Suprapubic skin (tissue), 4 donors: ENCODE measurements around the gene PTPRM. TPM values are rescaled to one million over a fixed set of nuclear protein-coding genes. Genes with fewer than 3 reads are reported as not detected.

Experiments
- DNase-seq, 2 donors: peaks; one replicate each; pipeline ENCODE4 v3.0.0-alpha.2; 2019; ENCODE audit warnings: low spot score in 2 of 2
- H3K27ac ChIP-seq: fragments of 200-600 bp; sonication (generic); one replicate; pipeline ENCODE4 v1.5.1; 2019
- H3K27me3 ChIP-seq: fragments of 200-600 bp; sonication (generic); one replicate; pipeline ENCODE4 v1.5.1; 2019
- H3K36me3 ChIP-seq: fragments of 200-600 bp; sonication (generic); one replicate; pipeline ENCODE4 v1.5.1; 2019
- H3K4me1 ChIP-seq: fragments of 200-600 bp; sonication (generic); one replicate; pipeline ENCODE4 v1.5.1; 2019
- H3K4me3 ChIP-seq: fragments of 200-600 bp; sonication (generic); one replicate; pipeline ENCODE4 v1.5.1; 2019; ENCODE audit warnings: mild to moderate bottlenecking
- H3K9me3 ChIP-seq: fragments of 200-600 bp; sonication (generic); one replicate; pipeline ENCODE4 v1.5.1; 2019
- CTCF ChIP-seq, 2 donors: fragments of 200-600 bp in 1 of 2; fragments of 450-650 bp in 1 of 2; sonication (generic) in 1 of 2; IDR thresholded peaks; one replicate each; pipeline ENCODE4 v1.5.1; 2016 to 2019; ENCODE audit warnings: antibody characterized with exemption in 2 of 2, mild to moderate bottlenecking in 1 of 2, moderate library complexity in 1 of 2
- EP300 ChIP-seq: sonication (generic); formaldehyde crosslinking; IDR thresholded peaks from one replicate; pipeline ENCODE4 v1.6.1; 2017; ENCODE audit warnings: antibody characterized with exemption
- POLR2A ChIP-seq, 2 donors: fragments of 450-650 bp; IDR thresholded peaks; one replicate each; pipeline ENCODE4 v1.6.1; 2017; ENCODE audit warnings: antibody characterized with exemption in 2 of 2, mild to moderate bottlenecking in 2 of 2, moderate library complexity in 2 of 2
- POLR2AphosphoS5 ChIP-seq, 3 donors: sonication (generic); formaldehyde crosslinking; IDR thresholded peaks; one replicate each; pipeline ENCODE4 v1.6.1; 2017; ENCODE audit warnings: antibody characterized with exemption in 3 of 3
- WGBS: methylation state at CpG from one replicate; pipeline ENCODE4 v1.1.5; 2018; 5-methylcytosine and 5-hydroxymethylcytosine counted together
- total RNA-seq, 4 donors: library from RNA; depleted of rRNA; stranded (reverse); fragments of >200 nt; gene quantifications; one replicate each; pipeline ENCODE4 v1.1.0, GENCODE V29; 2016

PTPRM gene
- total RNA-seq, 4 donors from 2014 or later = 19.8 to 73.7 (median 40.0) TPM

GRCh38 chr18:7584646-7585275 is 17.6 kb downstream of the PTPRM start:
- H3K36me3 ChIP-seq = no peaks in the 10 kb centered on the region
- DNase-seq = no peak
- WGBS = 68% methylated on average over 7 of the region's 7 CpGs
- no peaks in the 10 kb centered on the region for H3K9me3 ChIP-seq
- peaks cover 1% of the 10 kb centered on the region for H3K4me1 ChIP-seq
- H3K4me3 ChIP-seq = no peak overlapping the region
- no peak overlapping the region for H3K27ac ChIP-seq
- TF ChIP-seq CTCF (IDR thresholded peaks at IDR 0.05) = no peak
- no peak for TF ChIP-seq POLR2AphosphoS5 (IDR thresholded peaks at IDR 0.05)
- no peak for TF ChIP-seq EP300
- TF ChIP-seq POLR2A (IDR thresholded peaks at IDR 0.05) = no peak
- no peaks in the 10 kb centered on the region for H3K27me3 ChIP-seq

- 64% methylated on average over 4 of the region's 4 CpGs for WGBS
- no peak overlapping the region for H3K4me3 ChIP-seq
- DNase-seq = no peak
- no peak overlapping the region for H3K27ac ChIP-seq
- no peaks in the 10 kb centered on the region for H3K27me3 ChIP-seq
- no peaks in the 10 kb centered on the region for H3K36me3 ChIP-seq
- H3K9me3 ChIP-seq = no peaks in the 10 kb centered on the region
- H3K4me1 ChIP-seq = no peaks in the 10 kb centered on the region
- TF ChIP-seq POLR2A (IDR thresholded peaks at IDR 0.05) (no peak), CTCF (IDR thresholded peaks at IDR 0.05) (no peak), POLR2AphosphoS5 (IDR thresholded peaks at IDR 0.05) (no peak), EP300 (no peak)
Measured at GRCh38 chr18:7585276-7585670, 18.2 kb downstream of the PTPRM start.

GRCh38 chr18:7586379-7586778 is 19.3 kb downstream of the PTPRM start:
- Histone ChIP-seq H3K27ac (no peak overlapping the region), H3K9me3 (no peaks in the 10 kb centered on the region), H3K4me3 (no peak overlapping the region), H3K36me3 (no peaks in the 10 kb centered on the region), H3K27me3 (no peaks in the 10 kb centered on the region), H3K4me1 (no peaks in the 10 kb centered on the region)
- no peak for DNase-seq
- TF ChIP-seq EP300 (no peak), POLR2A (IDR thresholded peaks at IDR 0.05) (no peak), POLR2AphosphoS5 (IDR thresholded peaks at IDR 0.05) (no peak), CTCF (IDR thresholded peaks at IDR 0.05) (no peak)
- 86% methylated on average over 1 of the region's 1 CpG for WGBS

GRCh38 chr18:7590826-7591560 is 23.9 kb downstream of the PTPRM start:
- TF ChIP-seq CTCF (IDR thresholded peaks at IDR 0.05) (no peak), POLR2AphosphoS5 (IDR thresholded peaks at IDR 0.05) (no peak), POLR2A (IDR thresholded peaks at IDR 0.05) (no peak), EP300 (no peak)
- Histone ChIP-seq H3K36me3 (no peaks in the 10 kb centered on the region), H3K27me3 (no peaks in the 10 kb centered on the region), H3K4me3 (no peak overlapping the region), H3K4me1 (no peaks in the 10 kb centered on the region), H3K9me3 (no peaks in the 10 kb centered on the region), H3K27ac (no peak overlapping the region)
- DNase-seq = no peak
- WGBS = 62% methylated on average over 1 of the region's 1 CpG

- 82% methylated on average over 4 of the region's 4 CpGs for WGBS
Measured at GRCh38 chr18:7592305-7593071, 25.4 kb downstream of the PTPRM start.

More at GRCh38 chr18:7592305-7593071, 25.4 kb downstream of the PTPRM start:
- DNase-seq = no peak
- no peaks in the 10 kb centered on the region for H3K36me3 ChIP-seq
- H3K27ac ChIP-seq = no peak overlapping the region
- no peaks in the 10 kb centered on the region for H3K9me3 ChIP-seq
- H3K27me3 ChIP-seq = no peaks in the 10 kb centered on the region
- H3K4me1 ChIP-seq = no peaks in the 10 kb centered on the region
- H3K4me3 ChIP-seq = no peak overlapping the region
- TF ChIP-seq POLR2AphosphoS5 (IDR thresholded peaks at IDR 0.05) (no peak), POLR2A (IDR thresholded peaks at IDR 0.05) (no peak), EP300 (no peak), CTCF (IDR thresholded peaks at IDR 0.05) (no peak)
